GM10266 (cell line): ENCODE results near the gene ELOVL1.

ENCODE experiments used
- DNase-seq: peaks from one replicate; pipeline ENCODE4 v3.0.0; 2012; ENCODE audit errors: extremely low spot score
- CTCF ChIP-seq: IDR thresholded peaks from 2 replicates; pipeline ENCODE4 v1.5.1; 2012; ENCODE audit warnings: mild to moderate bottlenecking, low read depth; ENCODE audit not compliant: control insufficient read depth, insufficient read depth; ENCODE audit errors: missing control alignments

The ELOVL1 gene

DNA sequence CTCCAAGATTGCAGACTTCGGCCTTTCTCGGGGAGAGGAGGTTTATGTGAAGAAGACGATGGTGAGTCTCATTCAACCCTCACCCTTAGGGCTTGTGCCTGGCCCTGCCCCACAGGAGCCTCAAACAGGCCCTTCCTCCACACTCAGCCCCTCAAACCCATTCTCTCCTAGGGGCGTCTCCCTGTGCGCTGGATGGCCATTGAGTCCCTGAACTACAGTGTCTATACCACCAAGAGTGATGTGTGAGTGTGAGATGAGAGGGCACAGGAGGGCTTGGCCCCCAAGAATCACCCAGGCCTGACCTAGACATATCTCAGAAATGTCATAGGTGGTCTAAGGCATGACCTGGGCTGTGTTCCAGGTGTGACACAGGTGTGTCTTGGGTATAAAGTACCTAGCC, 48.5 kb downstream of the ELOVL1 start:
- no peak for DNase-seq
- no peak for TF ChIP-seq CTCF

DNA sequence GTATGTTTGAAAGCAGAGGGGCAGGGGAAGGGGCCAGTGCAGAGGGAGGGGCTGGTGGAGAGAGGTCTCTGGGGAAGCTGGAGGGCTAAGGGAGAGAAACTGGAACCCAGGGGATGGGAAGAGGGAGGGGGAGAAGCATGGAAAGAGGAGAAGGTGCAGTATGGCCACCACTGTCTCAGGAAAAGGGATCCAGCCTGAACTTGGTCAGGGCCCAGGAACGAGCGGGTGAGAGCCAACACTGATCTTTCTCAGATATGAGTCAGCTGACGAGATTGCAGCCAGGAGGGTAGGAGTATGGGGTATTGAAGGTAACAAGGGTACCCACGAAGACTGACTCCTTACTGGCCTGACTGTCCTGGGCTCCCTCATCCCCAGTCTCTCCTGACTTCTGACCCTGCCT, 49.0 kb downstream of the ELOVL1 start:
- no peak for DNase-seq
- TF ChIP-seq CTCF: no peak

GRCh38 chr1:43317817-43318471, 49.9 kb downstream of the ELOVL1 start:
- no peak for TF ChIP-seq CTCF
- DNase-seq: no peak

- TF ChIP-seq CTCF: no peak
- no peak for DNase-seq
These were observed 50.9 kb downstream of the ELOVL1 start for GRCh38 chr1:43316738-43317520.

- DNase-seq: no peak
- TF ChIP-seq CTCF: no peak
These were observed 51.7 kb downstream of the ELOVL1 start for GRCh38 chr1:43315963-43316737.

GRCh38 chr1:43315481-43315880, 52.3 kb downstream of the ELOVL1 start:
- DNase-seq: no peak
- TF ChIP-seq CTCF: no peak
